K562 (cell line): Measurements from ENCODE around the gene HSD11B1L. TPM values are rescaled to one million over a fixed set of nuclear protein-coding genes. Genes with fewer than 3 reads are reported as not detected.

Experiments used
- BRD4 ChIP-seq: fragments of 200-600 bp; sonication (generic); IDR thresholded peaks from 2 replicates; pipeline ENCODE4 v1.6.1; 2017; ENCODE audit warnings: inconsistent platforms
- EP300 ChIP-seq: IDR thresholded peaks from 2 replicates; pipeline ENCODE4 v1.6.1; 2012; ENCODE audit warnings: low read length, improper control_type of control experiment
- HNRNPUL1 ChIP-seq: fragments of 200-400 bp; formaldehyde crosslinking; IDR thresholded peaks from 2 replicates; pipeline ENCODE4 v1.6.1; 2017; ENCODE audit warnings: low read length
- KLF16 ChIP-seq: IDR thresholded peaks from 2 replicates; pipeline ENCODE4 v1.6.1; 2016; ENCODE audit warnings: antibody characterized with exemption
- PHF8 ChIP-seq: fragments of 200-600 bp; sonication (generic); IDR thresholded peaks from 2 replicates; pipeline ENCODE4 v1.6.1; 2012; ENCODE audit warnings: mixed run types, mild to moderate bottlenecking, inconsistent platforms, low read length, moderate library complexity, borderline replicate concordance
- ZFX ChIP-seq: sonication (generic); formaldehyde crosslinking; IDR thresholded peaks from 2 replicates; pipeline ENCODE4 v1.8.0; 2022; ENCODE audit warnings: mild to moderate bottlenecking, missing genetic modification reagents, moderate library complexity
- ZNF165 ChIP-seq: fragments of 250-450 bp; sonication (Bioruptor Pico); IDR thresholded peaks from 2 replicates; pipeline ENCODE4 v1.4.0; 2020; ENCODE audit warnings: borderline replicate concordance
- polyA plus RNA-seq, 8 experiments: library from polyadenylated mRNA; depleted of rRNA in 4 of 8; stranded (reverse) in 5 of 8; unstranded in 3 of 8; fragments of >200 nt; fragmentation: Nextera tagmentation in 2 of 8; fragmentation: Illumina TruSeq in 1 of 8; extraction: Ambion mirVana in 2 of 8; extraction: Trizol in 1 of 8; gene quantifications; 2 replicates each; pipeline versions ENCODE4 v1.2.1 to v1.2.3, GENCODE V29; 2011 to 2014; ENCODE audit warnings: inconsistent platforms in 1 of 8, missing spikeins in 1 of 8
- total RNA-seq, 7 experiments: library from RNA; depleted of rRNA in 6 of 7; stranded (reverse); fragments of >200 nt in 6 of 7; fragmentation: Illumina TruSeq in 2 of 7; extraction: Trizol in 2 of 7; gene quantifications; 2 replicates each; pipeline versions ENCODE4 v1.2.1 to v1.2.3, GENCODE V29; 2011 to 2021; ENCODE audit warnings: low replicate concordance in 1 of 7
- TF ChIP-seq, protein P1 (sequence below): fragments of 150-350 bp; conservative IDR thresholded peaks from 2 replicates; pipeline ENCODE4 v1.6.1; 2014; ENCODE audit warnings: low read length
- TF ChIP-seq, protein P2 (sequence below), 2 experiments: IDR thresholded peaks; 2 replicates each; pipeline ENCODE4 v1.6.1; 2011; ENCODE audit warnings: borderline replicate concordance in 1 of 2, control low read depth in 1 of 2, low read depth in 1 of 2, low read length in 1 of 2, mild to moderate bottlenecking in 1 of 2, mixed read lengths in 1 of 2, moderate library complexity in 1 of 2; ENCODE audit not compliant: insufficient read depth in 1 of 2, insufficient read length in 1 of 2, poor library complexity in 1 of 2, severe bottlenecking in 1 of 2; ENCODE audit errors: extremely low read depth in 1 of 2
- TF ChIP-seq, protein P3 (sequence below): sonication (generic); formaldehyde crosslinking; IDR thresholded peaks from 2 replicates; pipeline ENCODE4 v1.8.1; 2023; ENCODE audit warnings: mild to moderate bottlenecking, missing genetic modification reagents, moderate library complexity

HSD11B1L gene
- total and polyA plus RNA-seq, 9 of the 15 experiments (the other 6 are each of a cell fraction or from before 2014, with no cell fraction given), result 0.31 to 7.7 (median 2.3) TPM

DNA sequence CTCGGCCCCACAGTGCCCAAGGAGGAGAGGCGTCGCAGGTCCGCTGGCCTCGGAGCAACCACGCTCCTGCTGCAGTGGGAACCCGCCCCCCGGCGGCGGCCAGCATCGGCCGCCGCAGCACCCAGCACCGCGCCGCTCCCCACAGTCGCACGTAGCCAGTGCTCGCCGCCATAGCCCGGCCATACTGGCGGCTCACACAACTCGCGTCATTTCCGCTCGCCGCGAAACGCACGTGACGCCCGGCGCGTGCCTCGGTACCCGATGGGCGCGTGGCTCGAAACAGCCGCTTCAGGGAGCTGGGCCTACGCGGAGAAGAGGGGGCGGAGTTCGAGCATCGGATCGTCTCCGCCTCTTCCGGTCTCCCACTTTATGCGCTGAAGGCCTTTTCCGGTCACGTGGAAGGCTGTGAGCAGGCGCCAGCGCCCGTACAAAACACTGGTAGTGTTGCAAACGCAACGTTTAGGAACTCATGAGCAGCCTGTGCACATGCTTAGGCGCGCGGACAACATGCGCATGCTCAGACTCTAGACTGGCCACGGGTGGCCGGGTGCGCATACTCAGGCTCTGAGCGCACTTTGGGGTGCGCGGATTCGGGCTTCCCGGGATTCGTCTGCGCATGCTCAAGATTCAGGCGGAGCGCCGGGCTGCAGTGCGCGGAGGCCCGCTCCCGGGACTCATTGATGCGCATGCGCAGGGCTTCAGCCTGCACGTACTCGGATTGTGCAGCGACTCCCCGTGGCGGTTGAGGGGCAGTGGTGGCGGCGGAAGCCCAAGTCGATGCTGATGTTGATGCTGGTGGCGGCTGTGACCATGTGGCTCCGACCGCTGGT is 39.3 kb downstream of the HSD11B1L start, which contains the start of the genes CATSPERD and LONP1 (continued):
- TF ChIP-seq, protein P1, sequence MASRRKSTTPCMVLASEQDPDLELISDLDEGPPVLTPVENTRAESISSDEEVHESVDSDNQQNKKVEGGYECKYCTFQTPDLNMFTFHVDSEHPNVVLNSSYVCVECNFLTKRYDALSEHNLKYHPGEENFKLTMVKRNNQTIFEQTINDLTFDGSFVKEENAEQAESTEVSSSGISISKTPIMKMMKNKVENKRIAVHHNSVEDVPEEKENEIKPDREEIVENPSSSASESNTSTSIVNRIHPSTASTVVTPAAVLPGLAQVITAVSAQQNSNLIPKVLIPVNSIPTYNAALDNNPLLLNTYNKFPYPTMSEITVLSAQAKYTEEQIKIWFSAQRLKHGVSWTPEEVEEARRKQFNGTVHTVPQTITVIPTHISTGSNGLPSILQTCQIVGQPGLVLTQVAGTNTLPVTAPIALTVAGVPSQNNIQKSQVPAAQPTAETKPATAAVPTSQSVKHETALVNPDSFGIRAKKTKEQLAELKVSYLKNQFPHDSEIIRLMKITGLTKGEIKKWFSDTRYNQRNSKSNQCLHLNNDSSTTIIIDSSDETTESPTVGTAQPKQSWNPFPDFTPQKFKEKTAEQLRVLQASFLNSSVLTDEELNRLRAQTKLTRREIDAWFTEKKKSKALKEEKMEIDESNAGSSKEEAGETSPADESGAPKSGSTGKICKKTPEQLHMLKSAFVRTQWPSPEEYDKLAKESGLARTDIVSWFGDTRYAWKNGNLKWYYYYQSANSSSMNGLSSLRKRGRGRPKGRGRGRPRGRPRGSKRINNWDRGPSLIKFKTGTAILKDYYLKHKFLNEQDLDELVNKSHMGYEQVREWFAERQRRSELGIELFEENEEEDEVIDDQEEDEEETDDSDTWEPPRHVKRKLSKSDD, result 0 out of 2 replicates have a peak, but pooled peaks have one; percentile 24
- TF ChIP-seq PHF8 (peak; percentile 81; the same call in 1 of the 2 replicates), ZFX (CRISPR knock-in tag) (peak; percentile 88), KLF16 (peak; percentile 24; the same call in 1 of the 2 replicates), ZNF165 (CRISPR knock-in tag) (no peak), HNRNPUL1 (no peak), EP300 (peak; percentile 65; the same call in 1 of the 2 replicates), BRD4 (peak; percentile 89)
- TF ChIP-seq, protein P2, sequence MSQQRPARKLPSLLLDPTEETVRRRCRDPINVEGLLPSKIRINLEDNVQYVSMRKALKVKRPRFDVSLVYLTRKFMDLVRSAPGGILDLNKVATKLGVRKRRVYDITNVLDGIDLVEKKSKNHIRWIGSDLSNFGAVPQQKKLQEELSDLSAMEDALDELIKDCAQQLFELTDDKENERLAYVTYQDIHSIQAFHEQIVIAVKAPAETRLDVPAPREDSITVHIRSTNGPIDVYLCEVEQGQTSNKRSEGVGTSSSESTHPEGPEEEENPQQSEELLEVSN (IDR thresholded peaks at IDR 0.05; ENCODE audit: borderline replicate concordance in 1 of 2, extremely low read depth in 1 of 2, insufficient read depth in 1 of 2, insufficient read length in 1 of 2, low read depth in 1 of 2, low read length in 1 of 2, poor library complexity in 1 of 2, severe bottlenecking in 1 of 2), result peak; percentile 88 to 97
- TF ChIP-seq, protein P3, sequence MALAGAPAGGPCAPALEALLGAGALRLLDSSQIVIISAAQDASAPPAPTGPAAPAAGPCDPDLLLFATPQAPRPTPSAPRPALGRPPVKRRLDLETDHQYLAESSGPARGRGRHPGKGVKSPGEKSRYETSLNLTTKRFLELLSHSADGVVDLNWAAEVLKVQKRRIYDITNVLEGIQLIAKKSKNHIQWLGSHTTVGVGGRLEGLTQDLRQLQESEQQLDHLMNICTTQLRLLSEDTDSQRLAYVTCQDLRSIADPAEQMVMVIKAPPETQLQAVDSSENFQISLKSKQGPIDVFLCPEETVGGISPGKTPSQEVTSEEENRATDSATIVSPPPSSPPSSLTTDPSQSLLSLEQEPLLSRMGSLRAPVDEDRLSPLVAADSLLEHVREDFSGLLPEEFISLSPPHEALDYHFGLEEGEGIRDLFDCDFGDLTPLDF (CRISPR knock-in tag), result no peak
- TF ChIP-seq, all 486 proteins: peak for 172
